Measurements from ENCODE around the gene RABL6. TPM values are rescaled to one million over a fixed set of nuclear protein-coding genes. Genes with fewer than 3 reads are reported as not detected.
"Not testable (repeated sequence)": the region's sequence is repeated elsewhere in the genome, so short reads cannot be mapped to it uniquely, and the experiment has no call there.

The RABL6 gene
- total RNA-seq, 3 donors from 2014 or later, result 38.2 to 51.5 (median 41.3) TPM

DNA sequence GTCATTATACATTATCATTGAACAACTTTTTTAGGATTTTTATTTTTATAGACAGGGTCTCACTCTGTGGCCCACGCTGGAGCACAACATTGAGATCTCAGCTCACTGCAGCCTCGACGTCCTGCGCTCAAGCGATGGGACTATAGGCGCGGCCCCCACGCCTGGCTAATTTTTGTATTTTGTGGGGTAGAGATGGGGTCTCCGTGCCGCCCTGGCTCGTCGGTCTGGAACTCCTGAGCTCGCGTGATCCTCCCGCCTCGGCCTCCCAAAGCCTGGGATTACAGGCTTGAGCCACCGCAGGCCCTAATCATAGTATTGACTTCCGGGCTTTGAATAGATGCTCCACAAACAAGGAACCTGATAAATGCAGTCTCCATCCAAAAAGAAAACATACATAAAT, 59.7 kb downstream of the RABL6 start:
- peaks cover 6% of the 10 kb centered on the region for H3K36me3 ChIP-seq
- intact Hi-C loops (cut with DNase I; ENCODE audit: low total_unique reads), result no loop called here
- no peak for DNase-seq (ENCODE audit: low spot score in 2 of 2)

DNA sequence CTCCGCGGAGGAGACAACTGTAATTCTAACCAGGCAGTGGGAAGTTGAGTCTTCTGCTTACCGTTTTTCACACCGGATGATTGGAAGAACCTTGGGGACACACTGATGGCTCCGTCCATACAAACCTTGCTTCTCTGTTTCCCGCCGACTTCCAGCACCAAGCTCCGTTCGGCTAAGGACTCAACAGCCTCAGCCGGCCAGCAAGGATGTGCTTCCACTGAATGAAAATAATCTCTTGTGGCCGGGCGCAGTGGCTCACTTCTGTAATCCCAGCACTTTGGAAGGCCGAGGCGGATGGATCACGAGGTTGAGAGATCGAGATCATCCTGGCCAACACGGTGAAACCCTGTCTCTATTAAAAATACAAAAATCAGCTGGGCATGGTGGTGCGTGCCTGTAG, 60.2 kb downstream of the RABL6 start:
- Histone ChIP-seq H3K9me3 (no peaks in the 10 kb centered on the region), H3K36me3 (peaks cover 3% of the 10 kb centered on the region), H3K27ac (no peak overlapping the region), H3K4me3 (no peak overlapping the region), H3K4me1 (peaks cover 5 to 6% of the 10 kb centered on the region in 2 donors), H3K27me3 (no peaks in the 10 kb centered on the region)
- DNase-seq (ENCODE audit: low spot score in 2 of 2), result no peak
- intact Hi-C loops (cut with DNase I; ENCODE audit: low total_unique reads), result no loop called here
- TF ChIP-seq, protein P1, sequence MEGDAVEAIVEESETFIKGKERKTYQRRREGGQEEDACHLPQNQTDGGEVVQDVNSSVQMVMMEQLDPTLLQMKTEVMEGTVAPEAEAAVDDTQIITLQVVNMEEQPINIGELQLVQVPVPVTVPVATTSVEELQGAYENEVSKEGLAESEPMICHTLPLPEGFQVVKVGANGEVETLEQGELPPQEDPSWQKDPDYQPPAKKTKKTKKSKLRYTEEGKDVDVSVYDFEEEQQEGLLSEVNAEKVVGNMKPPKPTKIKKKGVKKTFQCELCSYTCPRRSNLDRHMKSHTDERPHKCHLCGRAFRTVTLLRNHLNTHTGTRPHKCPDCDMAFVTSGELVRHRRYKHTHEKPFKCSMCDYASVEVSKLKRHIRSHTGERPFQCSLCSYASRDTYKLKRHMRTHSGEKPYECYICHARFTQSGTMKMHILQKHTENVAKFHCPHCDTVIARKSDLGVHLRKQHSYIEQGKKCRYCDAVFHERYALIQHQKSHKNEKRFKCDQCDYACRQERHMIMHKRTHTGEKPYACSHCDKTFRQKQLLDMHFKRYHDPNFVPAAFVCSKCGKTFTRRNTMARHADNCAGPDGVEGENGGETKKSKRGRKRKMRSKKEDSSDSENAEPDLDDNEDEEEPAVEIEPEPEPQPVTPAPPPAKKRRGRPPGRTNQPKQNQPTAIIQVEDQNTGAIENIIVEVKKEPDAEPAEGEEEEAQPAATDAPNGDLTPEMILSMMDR (IDR thresholded peaks at IDR 0.05), result no peak
- no peak for TF ChIP-seq POLR2A (IDR thresholded peaks at IDR 0.05)
- no peak for TF ChIP-seq POLR2AphosphoS5 (IDR thresholded peaks at IDR 0.05)

More for the DNA sequence above, 59.7 kb downstream of the RABL6 start:
- Histone ChIP-seq H3K27me3 (no peaks in the 10 kb centered on the region), H3K27ac (no peak overlapping the region), H3K4me3 (no peak overlapping the region), H3K4me1 (peaks cover 5 to 6% of the 10 kb centered on the region in 2 donors), H3K9me3 (no peaks in the 10 kb centered on the region)
- TF ChIP-seq POLR2AphosphoS5 (IDR thresholded peaks at IDR 0.05), result no peak
- TF ChIP-seq, protein P1 (IDR thresholded peaks at IDR 0.05), result no peak
- no peak for TF ChIP-seq POLR2A (IDR thresholded peaks at IDR 0.05)

DNA sequence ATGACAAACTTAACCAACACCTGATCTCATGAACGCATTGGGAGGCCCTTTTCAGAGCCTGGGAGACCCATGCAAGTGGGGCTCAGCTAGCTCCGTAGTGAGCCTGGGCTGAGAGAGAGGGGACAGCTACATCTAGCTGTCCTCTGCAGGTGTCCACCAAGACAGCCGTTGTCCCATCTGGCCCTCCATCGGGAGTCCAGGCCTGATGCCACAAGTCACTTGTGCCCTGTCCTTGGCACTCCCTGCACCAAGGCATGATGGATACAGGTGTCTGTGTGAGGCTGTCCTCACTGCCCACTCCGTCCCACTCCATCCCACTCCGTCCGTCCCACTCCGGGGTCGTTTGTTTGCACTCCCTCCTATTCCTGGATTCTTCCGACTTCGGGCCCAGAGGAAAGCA, 60.9 kb downstream of the RABL6 start:
- no peak for DNase-seq (ENCODE audit: low spot score in 2 of 2)
- Histone ChIP-seq H3K27me3 (no peaks in the 10 kb centered on the region), H3K4me1 (peaks cover 5 to 6% of the 10 kb centered on the region in 2 donors), H3K27ac (no peak overlapping the region), H3K4me3 (no peak overlapping the region), H3K9me3 (no peaks in the 10 kb centered on the region), H3K36me3 (no peaks in the 10 kb centered on the region)
- TF ChIP-seq POLR2AphosphoS5 (IDR thresholded peaks at IDR 0.05) (no peak), POLR2A (IDR thresholded peaks at IDR 0.05) (no peak)
- TF ChIP-seq, protein P1 (IDR thresholded peaks at IDR 0.05), result no peak
- intact Hi-C loops (cut with DNase I; ENCODE audit: low total_unique reads), result no loop called here

DNA sequence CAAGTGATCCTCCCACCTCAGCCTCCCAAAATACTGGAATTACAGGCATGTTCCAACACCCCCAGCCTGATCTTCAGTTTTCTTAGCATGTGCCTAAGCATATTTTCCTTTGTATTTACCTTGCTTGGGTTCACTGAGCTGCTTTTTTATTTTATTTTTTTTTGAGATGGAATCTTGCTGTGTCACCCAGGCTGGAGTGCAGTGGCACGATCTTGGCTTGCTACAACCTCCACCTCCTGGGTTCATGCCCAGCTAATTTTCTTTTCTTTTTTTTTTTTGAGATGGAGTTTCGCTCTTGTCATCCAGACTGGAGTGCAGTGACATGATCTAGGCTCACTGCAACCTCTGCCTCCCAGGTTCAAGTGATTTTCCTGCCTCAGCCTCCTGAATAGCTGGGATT, 61.9 kb downstream of the RABL6 start:
- H3K9me3 ChIP-seq; H3K36me3 ChIP-seq; H3K4me1 ChIP-seq; DNase-seq (ENCODE audit: low spot score in 2 of 2); H3K27me3 ChIP-seq; intact Hi-C loops (cut with DNase I; ENCODE audit: low total_unique reads); H3K4me3 ChIP-seq; H3K27ac ChIP-seq: not testable (repeated sequence)

DNA sequence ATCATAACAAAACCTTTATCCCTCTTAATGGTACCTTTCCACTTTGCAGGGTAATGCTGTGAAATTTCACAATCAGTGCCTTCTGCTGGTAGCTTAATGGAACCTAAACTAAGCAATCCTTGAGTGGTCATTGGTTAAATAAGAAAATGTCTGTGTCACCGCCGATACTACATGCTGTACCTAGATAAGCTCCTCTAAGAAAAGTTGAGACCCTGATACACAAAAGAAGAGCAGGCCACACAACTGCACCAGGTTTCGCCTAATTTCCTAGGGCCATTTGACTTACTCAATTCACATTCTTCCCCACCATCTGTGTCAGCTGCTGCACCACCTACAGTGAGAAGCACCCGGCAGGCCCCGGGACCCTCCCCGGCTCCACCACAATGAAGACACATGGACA, 67.4 kb downstream of the RABL6 start:
- Histone ChIP-seq H3K36me3 (no peaks in the 10 kb centered on the region), H3K4me3 (no peak overlapping the region), H3K9me3 (no peaks in the 10 kb centered on the region), H3K27me3 (no peaks in the 10 kb centered on the region), H3K4me1 (no peaks in the 10 kb centered on the region), H3K27ac (no peak overlapping the region)
- TF ChIP-seq POLR2AphosphoS5 (IDR thresholded peaks at IDR 0.05) (no peak), POLR2A (IDR thresholded peaks at IDR 0.05) (no peak)
- TF ChIP-seq, protein P1 (IDR thresholded peaks at IDR 0.05), result no peak
- no peak for DNase-seq (ENCODE audit: low spot score in 2 of 2)
- intact Hi-C loops (cut with DNase I; ENCODE audit: low total_unique reads), result no loop called here

DNA sequence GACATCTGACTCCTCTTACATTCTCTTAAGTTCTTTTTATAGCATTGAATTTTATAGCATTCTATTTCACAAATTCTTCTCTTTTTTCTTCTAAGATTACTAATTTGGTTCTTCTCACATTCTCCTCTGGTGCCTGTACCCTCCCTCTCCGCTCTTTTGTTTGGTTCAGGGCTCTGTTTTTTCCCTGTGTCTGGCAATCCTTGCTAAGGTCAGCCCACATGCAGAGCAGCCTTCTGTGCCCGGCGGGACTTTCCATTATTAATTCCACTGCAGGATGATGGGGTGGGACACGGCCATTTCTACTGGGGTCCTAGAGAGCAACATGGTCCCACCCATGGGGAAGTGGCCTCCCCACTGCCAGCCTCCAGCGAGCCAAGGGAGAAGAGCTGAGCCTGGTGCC, 68.7 kb downstream of the RABL6 start:
- H3K4me1 ChIP-seq, result no peaks in the 10 kb centered on the region
- no peaks in the 10 kb centered on the region for H3K36me3 ChIP-seq
- H3K27ac ChIP-seq, result no peak overlapping the region
- no peaks in the 10 kb centered on the region for H3K27me3 ChIP-seq
- no peak overlapping the region for H3K4me3 ChIP-seq
- no peak for DNase-seq (ENCODE audit: low spot score in 2 of 2)
- TF ChIP-seq, protein P1 (IDR thresholded peaks at IDR 0.05), result no peak
- TF ChIP-seq POLR2AphosphoS5 (IDR thresholded peaks at IDR 0.05) (no peak), POLR2A (IDR thresholded peaks at IDR 0.05) (no peak)
- intact Hi-C loops (cut with DNase I; ENCODE audit: low total_unique reads), result no loop called here
- no peaks in the 10 kb centered on the region for H3K9me3 ChIP-seq

Data from breast epithelium (tissue), 4 donors.